ENCODE measurements around the gene ADCY10. TPM values are rescaled to one million over a fixed set of nuclear protein-coding genes. Genes with fewer than 3 reads are reported as not detected.
"Not testable (repeated sequence)": the region's sequence is repeated elsewhere in the genome, so short reads cannot be mapped to it uniquely, and the experiment has no call there.

The ADCY10 gene
- total RNA-seq, 2 experiments from 2014 or later = 0.15 TPM; not detected in 1

DNA sequence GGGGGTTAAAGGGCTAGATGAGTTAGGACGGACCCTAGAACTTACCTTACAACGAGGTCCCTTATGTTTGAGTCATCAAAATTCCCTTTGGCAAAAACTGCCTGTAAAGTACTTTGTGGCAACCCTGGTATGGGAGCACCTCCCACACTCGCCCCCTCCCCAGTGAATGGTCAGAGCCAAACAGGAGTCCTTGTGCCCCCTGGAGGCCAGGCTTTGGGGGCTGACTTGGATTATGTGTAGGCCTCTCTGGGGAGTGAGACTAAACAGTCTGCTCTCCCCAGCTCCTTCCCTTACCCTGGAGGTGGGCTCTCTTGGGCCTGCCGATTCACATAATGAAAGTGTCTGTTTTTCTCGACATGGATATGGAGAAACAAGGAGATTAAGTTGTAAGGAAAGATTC lies 81.2 kb downstream of the ADCY10 start:
- Histone ChIP-seq H3K9me2 (ENCODE audit: insufficient read depth, low read length) (no peaks in the 10 kb centered on the region), H3K79me2 (ENCODE audit: insufficient read depth, low read depth, low read length) (no peaks in the 10 kb centered on the region), H3K4me3 (ENCODE audit: low read depth, low read length, poor library complexity, severe bottlenecking) (no peak overlapping the region), H4K20me1 (ENCODE audit: insufficient read depth, low read length) (no peaks in the 10 kb centered on the region), H3K4me2 (ENCODE audit: low read length) (no peak overlapping the region), H3K27ac (ENCODE audit: low read depth, low read length, poor library complexity, severe bottlenecking) (no peak overlapping the region), H2AFZ (ENCODE audit: low read length) (no peak overlapping the region), H3K36me3 (ENCODE audit: insufficient read depth, low read length) (no peaks in the 10 kb centered on the region), H3K9me3 (ENCODE audit: low read length) (no peaks in the 10 kb centered on the region), H3K4me1 (ENCODE audit: insufficient read depth, low read length, poor library complexity, severe bottlenecking) (no peaks in the 10 kb centered on the region)
- no peak for DNase-seq (ENCODE audit: low spot score)
- intact Hi-C loops (cut with micrococcal nuclease; ENCODE audit: unreplicated experiment) = no loop called here
- ChIA-PET POLR2A (no interaction called here), CTCF (ENCODE audit: unreplicated experiment) (no interaction called here)
- TF ChIP-seq, protein P1, sequence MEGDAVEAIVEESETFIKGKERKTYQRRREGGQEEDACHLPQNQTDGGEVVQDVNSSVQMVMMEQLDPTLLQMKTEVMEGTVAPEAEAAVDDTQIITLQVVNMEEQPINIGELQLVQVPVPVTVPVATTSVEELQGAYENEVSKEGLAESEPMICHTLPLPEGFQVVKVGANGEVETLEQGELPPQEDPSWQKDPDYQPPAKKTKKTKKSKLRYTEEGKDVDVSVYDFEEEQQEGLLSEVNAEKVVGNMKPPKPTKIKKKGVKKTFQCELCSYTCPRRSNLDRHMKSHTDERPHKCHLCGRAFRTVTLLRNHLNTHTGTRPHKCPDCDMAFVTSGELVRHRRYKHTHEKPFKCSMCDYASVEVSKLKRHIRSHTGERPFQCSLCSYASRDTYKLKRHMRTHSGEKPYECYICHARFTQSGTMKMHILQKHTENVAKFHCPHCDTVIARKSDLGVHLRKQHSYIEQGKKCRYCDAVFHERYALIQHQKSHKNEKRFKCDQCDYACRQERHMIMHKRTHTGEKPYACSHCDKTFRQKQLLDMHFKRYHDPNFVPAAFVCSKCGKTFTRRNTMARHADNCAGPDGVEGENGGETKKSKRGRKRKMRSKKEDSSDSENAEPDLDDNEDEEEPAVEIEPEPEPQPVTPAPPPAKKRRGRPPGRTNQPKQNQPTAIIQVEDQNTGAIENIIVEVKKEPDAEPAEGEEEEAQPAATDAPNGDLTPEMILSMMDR (conservative IDR thresholded peaks at IDR 0.05; ENCODE audit: low read length) = no peak
- no peak for TF ChIP-seq EZH2phosphoT487 (IDR thresholded peaks at IDR 0.05; ENCODE audit: borderline replicate concordance, low read depth, low read length)
- BruUV-seq (replicated peaks) = no TSS peak

DNA sequence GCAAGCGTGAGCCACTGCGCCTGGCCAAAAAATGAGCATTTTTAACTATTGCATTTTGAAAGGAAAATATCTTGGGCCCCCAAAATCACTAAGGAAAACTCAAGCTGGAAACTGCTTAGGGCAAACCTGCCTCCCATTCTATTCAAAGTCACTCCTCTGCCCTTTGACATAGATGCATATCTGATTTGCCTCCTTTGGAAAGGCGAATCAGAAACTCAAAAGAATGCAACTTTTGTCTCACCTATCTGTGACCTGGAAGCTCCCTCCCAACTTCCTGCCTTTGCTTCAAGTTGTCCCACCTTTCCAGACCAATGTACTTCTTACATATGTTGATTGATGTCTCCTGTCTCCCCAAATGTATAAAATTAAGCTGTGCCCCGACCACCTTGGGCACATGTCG lies 83.3 kb downstream of the ADCY10 start:
- H3K79me2 ChIP-seq (ENCODE audit: insufficient read depth, low read depth, low read length); BruUV-seq (replicated peaks); H4K20me1 ChIP-seq (ENCODE audit: insufficient read depth, low read length); H3K36me3 ChIP-seq (ENCODE audit: insufficient read depth, low read length); H3K9me3 ChIP-seq (ENCODE audit: low read length); CTCF ChIA-PET (ENCODE audit: unreplicated experiment); POLR2A ChIA-PET; intact Hi-C loops (cut with micrococcal nuclease; ENCODE audit: unreplicated experiment); DNase-seq (ENCODE audit: low spot score); H2AFZ ChIP-seq (ENCODE audit: low read length); H3K4me1 ChIP-seq (ENCODE audit: insufficient read depth, low read length, poor library complexity, severe bottlenecking); H3K4me2 ChIP-seq (ENCODE audit: low read length); H3K9me2 ChIP-seq (ENCODE audit: insufficient read depth, low read length); H3K27ac ChIP-seq (ENCODE audit: low read depth, low read length, poor library complexity, severe bottlenecking); H3K4me3 ChIP-seq (ENCODE audit: low read depth, low read length, poor library complexity, severe bottlenecking): not testable (repeated sequence)

DNA sequence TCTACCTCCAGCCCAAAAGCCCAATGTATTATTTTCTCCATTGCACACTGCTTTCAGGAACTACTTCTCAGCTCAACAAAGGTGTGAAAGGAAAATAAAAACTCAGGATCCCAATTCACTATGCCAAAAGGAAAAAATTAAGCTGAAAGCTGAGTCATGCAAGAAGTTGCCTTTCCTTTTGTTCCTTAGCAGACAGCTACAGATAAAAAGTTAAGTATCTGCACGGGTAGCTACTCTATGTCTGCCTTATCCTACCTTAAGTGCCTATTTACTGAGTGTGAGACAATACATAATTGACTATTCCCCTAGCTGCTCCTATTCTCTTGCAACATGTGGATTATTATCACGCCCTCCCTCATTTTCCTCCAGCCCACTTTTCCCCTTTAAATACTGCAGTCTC lies 84.1 kb downstream of the ADCY10 start:
- no peak for TF ChIP-seq EZH2phosphoT487 (IDR thresholded peaks at IDR 0.05; ENCODE audit: borderline replicate concordance, low read depth, low read length)
- TF ChIP-seq, protein P1 (conservative IDR thresholded peaks at IDR 0.05; ENCODE audit: low read length) = no peak
- no TSS peak for BruUV-seq (replicated peaks)
- ChIA-PET CTCF (ENCODE audit: unreplicated experiment) (no interaction called here), POLR2A (interaction anchor here (1.1 kb wide), 1 partner anchor 12 kb away, joined by 3 read pairs; no protein-coding TSS in a partner anchor)
- no peak overlapping the region for H2AFZ ChIP-seq (ENCODE audit: low read length)
- no peaks in the 10 kb centered on the region for H3K9me3 ChIP-seq (ENCODE audit: low read length)
- H3K79me2 ChIP-seq (ENCODE audit: insufficient read depth, low read depth, low read length) = no peaks in the 10 kb centered on the region
- intact Hi-C loops (cut with micrococcal nuclease; ENCODE audit: unreplicated experiment) = no loop called here
- H3K27ac ChIP-seq (ENCODE audit: low read depth, low read length, poor library complexity, severe bottlenecking) = no peak overlapping the region
- H3K4me2 ChIP-seq (ENCODE audit: low read length) = no peak overlapping the region
- no peaks in the 10 kb centered on the region for H4K20me1 ChIP-seq (ENCODE audit: insufficient read depth, low read length)
- no peak for DNase-seq (ENCODE audit: low spot score)
- H3K36me3 ChIP-seq (ENCODE audit: insufficient read depth, low read length) = no peaks in the 10 kb centered on the region
- no peak overlapping the region for H3K4me3 ChIP-seq (ENCODE audit: low read depth, low read length, poor library complexity, severe bottlenecking)
- no peaks in the 10 kb centered on the region for H3K4me1 ChIP-seq (ENCODE audit: insufficient read depth, low read length, poor library complexity, severe bottlenecking)
- no peaks in the 10 kb centered on the region for H3K9me2 ChIP-seq (ENCODE audit: insufficient read depth, low read length)
